ENCODE measurements around the gene XRN2. TPM values are rescaled to one million over a fixed set of nuclear protein-coding genes. Genes with fewer than 3 reads are reported as not detected.

XRN2 gene
- total RNA-seq, 1 donor from 2014 or later, result 46.4 TPM

DNA sequence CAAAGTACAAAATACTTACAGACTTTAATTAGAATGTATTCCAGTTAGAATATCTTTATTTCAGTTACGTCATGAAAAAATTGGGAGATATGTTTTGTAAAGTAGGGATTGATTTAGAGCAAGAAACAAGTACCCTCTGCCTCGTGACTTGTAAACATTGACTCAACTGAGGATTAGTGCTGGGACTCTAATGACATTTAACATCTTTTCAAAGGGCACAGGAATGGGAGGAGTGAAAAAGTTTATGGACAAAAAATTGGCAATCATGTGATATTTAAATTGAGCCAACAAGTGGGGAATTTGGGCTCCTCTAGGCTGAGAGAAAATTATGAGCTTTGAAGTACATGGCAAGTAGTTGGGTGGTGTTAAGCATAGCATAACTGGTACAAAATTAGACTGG, 68.9 kb downstream of the XRN2 start:
- Histone ChIP-seq H3K27me3 (no peaks in the 10 kb centered on the region), H3K4me1 (peaks cover 11% of the 10 kb centered on the region), H3K36me3 (peaks cover 0 to 18% of the 10 kb centered on the region in 2 donors), H3K9me3 (no peaks in the 10 kb centered on the region), H3K4me3 (no peak overlapping the region), H3K27ac (no peak overlapping the region)
- TF ChIP-seq, protein P1, sequence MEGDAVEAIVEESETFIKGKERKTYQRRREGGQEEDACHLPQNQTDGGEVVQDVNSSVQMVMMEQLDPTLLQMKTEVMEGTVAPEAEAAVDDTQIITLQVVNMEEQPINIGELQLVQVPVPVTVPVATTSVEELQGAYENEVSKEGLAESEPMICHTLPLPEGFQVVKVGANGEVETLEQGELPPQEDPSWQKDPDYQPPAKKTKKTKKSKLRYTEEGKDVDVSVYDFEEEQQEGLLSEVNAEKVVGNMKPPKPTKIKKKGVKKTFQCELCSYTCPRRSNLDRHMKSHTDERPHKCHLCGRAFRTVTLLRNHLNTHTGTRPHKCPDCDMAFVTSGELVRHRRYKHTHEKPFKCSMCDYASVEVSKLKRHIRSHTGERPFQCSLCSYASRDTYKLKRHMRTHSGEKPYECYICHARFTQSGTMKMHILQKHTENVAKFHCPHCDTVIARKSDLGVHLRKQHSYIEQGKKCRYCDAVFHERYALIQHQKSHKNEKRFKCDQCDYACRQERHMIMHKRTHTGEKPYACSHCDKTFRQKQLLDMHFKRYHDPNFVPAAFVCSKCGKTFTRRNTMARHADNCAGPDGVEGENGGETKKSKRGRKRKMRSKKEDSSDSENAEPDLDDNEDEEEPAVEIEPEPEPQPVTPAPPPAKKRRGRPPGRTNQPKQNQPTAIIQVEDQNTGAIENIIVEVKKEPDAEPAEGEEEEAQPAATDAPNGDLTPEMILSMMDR (IDR thresholded peaks at IDR 0.05), result no peak
- no peak for TF ChIP-seq POLR2AphosphoS5 (IDR thresholded peaks at IDR 0.05; ENCODE audit: insufficient read depth in 1 of 2, low read depth in 1 of 2)
- TF ChIP-seq POLR2A (IDR thresholded peaks at IDR 0.05), result no peak
- DNase-seq (ENCODE audit: extremely low spot score in 2 of 2), result no peak
- intact Hi-C loops (cut with DNase I), result no loop called here

DNA sequence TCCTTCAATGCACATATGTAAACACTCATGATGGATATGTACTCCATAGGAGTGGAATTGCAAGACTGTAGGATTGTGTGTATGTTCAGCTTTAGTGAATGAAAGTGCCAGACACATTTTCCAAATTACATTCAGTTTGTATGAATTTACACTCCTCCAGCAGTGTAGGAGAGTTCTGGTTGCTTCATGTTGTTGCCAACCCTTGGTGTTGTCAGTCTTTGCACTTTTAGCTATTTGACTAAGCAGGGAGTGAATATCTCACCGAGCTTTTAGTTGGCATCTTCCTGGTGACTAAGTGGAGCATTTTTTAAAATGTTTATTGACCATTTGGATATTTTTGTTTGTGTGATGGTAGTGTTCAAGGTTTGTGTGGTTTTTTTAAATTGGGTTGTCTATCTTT, 70.3 kb downstream of the XRN2 start:
- DNase-seq (ENCODE audit: extremely low spot score in 2 of 2), result no peak
- H3K4me1 ChIP-seq, result peaks cover 11% of the 10 kb centered on the region
- H3K36me3 ChIP-seq, result peaks cover 0 to 6% of the 10 kb centered on the region in 2 donors
- H3K27ac ChIP-seq, result no peak overlapping the region
- no peak overlapping the region for H3K4me3 ChIP-seq
- H3K9me3 ChIP-seq, result no peaks in the 10 kb centered on the region
- no peak for TF ChIP-seq POLR2A (IDR thresholded peaks at IDR 0.05)
- no peaks in the 10 kb centered on the region for H3K27me3 ChIP-seq
- intact Hi-C loops (cut with DNase I), result no loop called here

DNA sequence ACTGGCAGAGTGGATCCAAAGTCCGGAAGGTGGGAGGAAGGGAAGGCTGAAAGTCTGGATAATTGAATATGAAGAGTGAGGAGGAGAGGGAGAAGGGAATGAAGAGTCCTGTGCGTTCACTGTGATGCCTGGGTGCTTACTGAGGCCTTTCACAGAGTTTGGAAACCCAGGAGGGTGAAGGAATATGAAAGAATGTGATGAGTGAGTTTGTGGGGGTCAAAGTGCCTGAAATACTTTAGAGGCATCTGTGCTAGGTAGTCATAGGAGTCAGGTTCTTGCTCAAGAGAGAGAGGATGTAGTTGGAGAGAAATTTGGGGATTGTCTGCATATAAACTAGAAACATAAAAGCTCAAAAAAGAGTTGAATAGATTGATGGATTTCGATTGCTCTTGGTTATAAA, 73.5 kb downstream of the XRN2 start:
- H3K36me3 ChIP-seq, result peaks cover 0 to 12% of the 10 kb centered on the region in 2 donors
- peaks cover 7% of the 10 kb centered on the region for H3K4me1 ChIP-seq
- no peak overlapping the region for H3K27ac ChIP-seq
- intact Hi-C loops (cut with DNase I), result no loop called here
- TF ChIP-seq POLR2AphosphoS5 (IDR thresholded peaks at IDR 0.05; ENCODE audit: insufficient read depth in 1 of 2, low read depth in 1 of 2) (no peak), POLR2A (IDR thresholded peaks at IDR 0.05) (no peak)
- TF ChIP-seq, protein P1 (IDR thresholded peaks at IDR 0.05), result no peak
- H3K27me3 ChIP-seq, result no peaks in the 10 kb centered on the region
- H3K4me3 ChIP-seq, result no peak overlapping the region
- no peaks in the 10 kb centered on the region for H3K9me3 ChIP-seq
- no peak for DNase-seq (ENCODE audit: extremely low spot score in 2 of 2)

DNA sequence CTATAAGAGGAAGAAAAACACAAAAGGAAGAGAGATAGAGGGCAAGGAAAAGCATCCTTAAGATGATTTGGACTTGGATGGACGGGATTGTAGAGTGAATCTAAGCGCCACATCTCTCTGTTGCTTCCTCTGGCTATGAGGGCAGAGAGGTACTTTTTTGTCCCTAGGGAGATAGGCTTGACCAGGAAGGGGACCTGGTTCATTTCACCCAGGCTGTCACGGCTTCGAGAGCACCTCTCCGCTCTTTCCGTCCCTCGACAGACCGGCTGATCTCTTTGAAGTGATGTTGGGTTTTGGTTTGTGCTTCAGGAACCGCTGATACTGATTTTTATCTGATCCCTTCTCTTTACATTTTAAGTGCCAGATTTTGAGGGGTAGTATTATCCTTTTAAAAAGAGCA, 74.6 kb downstream of the XRN2 start:
- H3K4me1 ChIP-seq, result no peaks in the 10 kb centered on the region
- no peaks in the 10 kb centered on the region for H3K27me3 ChIP-seq
- intact Hi-C loops (cut with DNase I), result no loop called here
- H3K4me3 ChIP-seq, result no peak overlapping the region
- TF ChIP-seq POLR2AphosphoS5 (IDR thresholded peaks at IDR 0.05; ENCODE audit: insufficient read depth in 1 of 2, low read depth in 1 of 2) (no peak), POLR2A (IDR thresholded peaks at IDR 0.05) (no peak)
- TF ChIP-seq, protein P1 (IDR thresholded peaks at IDR 0.05), result no peak
- no peaks in the 10 kb centered on the region for H3K9me3 ChIP-seq
- no peak overlapping the region for H3K27ac ChIP-seq
- DNase-seq (ENCODE audit: extremely low spot score in 2 of 2), result no peak
- peaks cover 0 to 21% of the 10 kb centered on the region in 2 donors for H3K36me3 ChIP-seq

DNA sequence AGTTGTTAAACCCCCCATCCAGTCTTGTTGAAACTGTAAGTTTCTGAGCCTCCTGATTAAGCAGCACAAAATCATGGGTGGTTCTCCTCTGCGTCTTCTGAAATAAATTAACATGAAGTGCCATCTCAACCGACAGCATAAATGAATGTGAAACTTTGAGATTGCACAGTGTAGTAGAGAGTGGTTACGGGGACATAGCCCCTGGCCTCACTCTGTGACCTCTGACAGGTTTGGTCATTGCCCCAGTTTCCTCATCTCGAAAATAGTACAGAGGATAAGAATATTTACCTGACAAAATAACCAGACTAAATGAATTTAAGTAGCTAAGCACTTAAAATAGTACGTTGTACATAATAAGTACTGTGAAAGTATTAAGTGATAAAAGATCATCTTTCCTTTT, 75.1 kb downstream of the XRN2 start:
- Histone ChIP-seq H3K36me3 (peaks cover 0 to 27% of the 10 kb centered on the region in 2 donors), H3K4me1 (no peaks in the 10 kb centered on the region), H3K9me3 (no peaks in the 10 kb centered on the region), H3K27ac (no peak overlapping the region), H3K4me3 (no peak overlapping the region), H3K27me3 (no peaks in the 10 kb centered on the region)
- intact Hi-C loops (cut with DNase I), result no loop called here
- DNase-seq (ENCODE audit: extremely low spot score in 2 of 2), result no peak
- TF ChIP-seq POLR2AphosphoS5 (IDR thresholded peaks at IDR 0.05; ENCODE audit: insufficient read depth in 1 of 2, low read depth in 1 of 2) (no peak), POLR2A (IDR thresholded peaks at IDR 0.05) (no peak)
- TF ChIP-seq, protein P1 (IDR thresholded peaks at IDR 0.05), result no peak
